ENCODE data around the gene QRFP. TPM values are rescaled to one million over a fixed set of nuclear protein-coding genes. Genes with fewer than 3 reads are reported as not detected.

The QRFP gene
- total RNA-seq, 1 donor from 2014 or later = not detected

GRCh38 chr9:130860458-130861316 is 35.9 kb downstream of the QRFP start:
- Histone ChIP-seq H3K27me3 (ENCODE audit: control insufficient read depth, insufficient read depth, low read length) (no peaks in the 10 kb centered on the region), H3K4me3 (ENCODE audit: low read depth, low read length) (no peak overlapping the region), H3K36me3 (ENCODE audit: control insufficient read depth, insufficient read depth, low read length) (peaks cover 11% of the 10 kb centered on the region)
- DNase-seq (ENCODE audit: low read depth) = peak; percentile 80
- no peak for FAIRE-seq
- peak; percentile 59 for TF ChIP-seq CTCF (IDR thresholded peaks at IDR 0.05; ENCODE audit: insufficient read depth, low read length, severe bottlenecking)

GRCh38 chr9:130858739-130859705 is 37.6 kb downstream of the QRFP start:
- Histone ChIP-seq H3K4me3 (ENCODE audit: low read depth, low read length) (no peak overlapping the region), H3K36me3 (ENCODE audit: control insufficient read depth, insufficient read depth, low read length) (peaks cover 14% of the 10 kb centered on the region), H3K27me3 (ENCODE audit: control insufficient read depth, insufficient read depth, low read length) (no peaks in the 10 kb centered on the region)
- DNase-seq (ENCODE audit: low read depth) (no peak), FAIRE-seq (no peak)
- no peak for TF ChIP-seq CTCF (IDR thresholded peaks at IDR 0.05; ENCODE audit: insufficient read depth, low read length, severe bottlenecking)

- Histone ChIP-seq H3K36me3 (ENCODE audit: control insufficient read depth, insufficient read depth, low read length) (peaks cover 14% of the 10 kb centered on the region), H3K27me3 (ENCODE audit: control insufficient read depth, insufficient read depth, low read length) (no peaks in the 10 kb centered on the region), H3K4me3 (ENCODE audit: low read depth, low read length) (no peak overlapping the region)
- FAIRE-seq = no peak
- DNase-seq (ENCODE audit: low read depth) = no peak
- no peak for TF ChIP-seq CTCF (IDR thresholded peaks at IDR 0.05; ENCODE audit: insufficient read depth, low read length, severe bottlenecking)
These were observed 38.5 kb downstream of the QRFP start for GRCh38 chr9:130857864-130858738.

- TF ChIP-seq CTCF (IDR thresholded peaks at IDR 0.05; ENCODE audit: insufficient read depth, low read length, severe bottlenecking) = no peak
- Histone ChIP-seq H3K27me3 (ENCODE audit: control insufficient read depth, insufficient read depth, low read length) (no peaks in the 10 kb centered on the region), H3K4me3 (ENCODE audit: low read depth, low read length) (no peak overlapping the region), H3K36me3 (ENCODE audit: control insufficient read depth, insufficient read depth, low read length) (peaks cover 10% of the 10 kb centered on the region)
- DNase-seq (ENCODE audit: low read depth) = no peak
- no peak for FAIRE-seq
These were observed 40.1 kb downstream of the QRFP start for GRCh38 chr9:130856474-130856873.

- Histone ChIP-seq H3K36me3 (ENCODE audit: control insufficient read depth, insufficient read depth, low read length) (peaks cover 10% of the 10 kb centered on the region), H3K27me3 (ENCODE audit: control insufficient read depth, insufficient read depth, low read length) (no peaks in the 10 kb centered on the region), H3K4me3 (ENCODE audit: low read depth, low read length) (no peak overlapping the region)
- TF ChIP-seq CTCF (IDR thresholded peaks at IDR 0.05; ENCODE audit: insufficient read depth, low read length, severe bottlenecking) = no peak
- FAIRE-seq (no peak), DNase-seq (ENCODE audit: low read depth) (no peak)
These were observed 41.8 kb downstream of the QRFP start for GRCh38 chr9:130854835-130855234.
